Lung (tissue), 12 donors: ENCODE measurements around the gene SIRT2. TPM values are rescaled to one million over a fixed set of nuclear protein-coding genes. Genes with fewer than 3 reads are reported as not detected.

ENCODE experiments used
- ATAC-seq: fragments of 200-7000 bp; cut with Tn5 transposase; one replicate; pipeline ENCODE4 v1.9.1; 2020; ENCODE audit warnings: moderate number of reproducible peaks; ENCODE audit not compliant: insufficient read depth, low FRiP score
- DNase-seq, 3 donors: peaks; one replicate each; pipeline ENCODE4 v3.0.0-alpha.2; 2013 to 2017
- H3K27ac ChIP-seq, 2 donors: one replicate each; pipeline ENCODE4 v1.5.1; 2013; ENCODE audit warnings: mild to moderate bottlenecking in 2 of 2, moderate library complexity in 2 of 2, control low read depth in 1 of 2, inconsistent platforms in 1 of 2, low read depth in 1 of 2, low read length in 1 of 2
- H3K27me3 ChIP-seq, 3 donors: one replicate each; pipeline ENCODE4 v1.5.1; 2013; ENCODE audit warnings: low read length in 2 of 3; ENCODE audit not compliant: control insufficient read depth in 3 of 3, insufficient read depth in 3 of 3
- H3K36me3 ChIP-seq, 4 donors: one replicate each; pipeline ENCODE4 v1.5.1; 2013; ENCODE audit warnings: low read length in 4 of 4, mild to moderate bottlenecking in 1 of 4, moderate library complexity in 1 of 4; ENCODE audit not compliant: control insufficient read depth in 4 of 4, insufficient read depth in 4 of 4
- H3K4me1 ChIP-seq, 5 donors: one replicate each; pipeline ENCODE4 v1.5.1; 2013; ENCODE audit warnings: low read length in 5 of 5, mild to moderate bottlenecking in 2 of 5, moderate library complexity in 1 of 5; ENCODE audit not compliant: control insufficient read depth in 5 of 5, insufficient read depth in 5 of 5
- H3K4me3 ChIP-seq: one replicate; pipeline ENCODE4 v1.5.1; 2013; ENCODE audit warnings: mild to moderate bottlenecking, control low read depth, moderate library complexity
- H3K9ac ChIP-seq, 2 donors: one replicate each; pipeline ENCODE4 v1.5.1; 2013; ENCODE audit warnings: low read length in 2 of 2, control low read depth in 1 of 2; ENCODE audit not compliant: insufficient read depth in 1 of 2
- H3K9me3 ChIP-seq, 4 donors: one replicate each; pipeline ENCODE4 v1.5.1; 2013; ENCODE audit warnings: low read length in 3 of 4, mild to moderate bottlenecking in 1 of 4, moderate library complexity in 1 of 4; ENCODE audit not compliant: control insufficient read depth in 4 of 4, insufficient read depth in 3 of 4
- WGBS, 2 donors: extraction: QIAGEN DNeasy Blood & Tissue Kit; methylation state at CpG; one replicate each; pipeline ENCODE4 v1.1.7; 2013; 5-methylcytosine and 5-hydroxymethylcytosine counted together
- polyA plus RNA-seq, 2 donors: library from polyadenylated mRNA; stranded (reverse); fragments of 200-250 nt; gene quantifications; one replicate each; pipeline ENCODE4 v1.2.1, GENCODE V29; 2013
- total RNA-seq, 2 donors: library from RNA; depleted of rRNA in 1 of 2; stranded (reverse); fragments of >200 nt in 1 of 2; gene quantifications; one replicate each; pipeline ENCODE4 v1.2.1, GENCODE V29; 2014 to 2021
- TF ChIP-seq, protein P1 (sequence below): IDR thresholded peaks from 2 replicates; pipeline ENCODE4 v1.5.1; 2012; ENCODE audit warnings: mild to moderate bottlenecking; ENCODE audit errors: control extremely low read depth, extremely low read depth
- donor health status: control.
- donor health status: control.
- donor health status: Bipolar disorder and iron deficiency.
- donor health status: healthy.
- donor health status: DM: yes; HTN: yes; CAD: no.

The SIRT2 gene
- total and polyA plus RNA-seq, 4 donors: 35.5 to 54.8 (median 48.5) TPM

DNA sequence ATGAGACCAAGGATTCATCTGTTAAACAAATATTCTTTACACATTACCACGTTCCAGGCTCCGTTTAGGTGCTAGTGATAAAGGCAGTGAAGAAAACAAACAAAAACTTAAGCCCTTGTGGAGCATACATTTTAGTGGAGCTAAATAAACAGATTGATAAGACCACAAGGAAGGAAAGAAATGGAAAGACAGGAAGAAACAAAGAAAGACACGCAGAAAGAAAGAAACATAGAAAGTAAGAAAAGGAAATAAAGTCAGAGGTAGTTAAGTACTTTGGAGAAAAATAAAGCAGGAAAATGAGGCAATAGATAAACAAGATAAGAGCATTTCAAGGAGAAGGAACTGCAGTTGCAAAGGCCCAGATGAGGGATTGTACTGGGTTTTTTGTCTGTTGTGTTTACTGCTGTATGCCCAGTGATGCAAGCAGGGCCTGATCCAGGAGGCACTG, 1.3 kb upstream of the SIRT2 start:
- H3K4me1 ChIP-seq: peaks cover 0 to 18% (median 9%) of the 10 kb centered on the region in 5 donors
- peaks cover 0 to 2% (median 0%) of the 10 kb centered on the region in 4 donors for H3K9me3 ChIP-seq
- H3K27ac ChIP-seq: no peak overlapping the region
- H3K27me3 ChIP-seq: no peaks in the 10 kb centered on the region
- H3K9ac ChIP-seq: peak overlapping the region in 1 of 2 donors; percentile 97
- H3K36me3 ChIP-seq: peaks cover 0 to 14% (median 1%) of the 10 kb centered on the region in 4 donors
- no peak overlapping the region for H3K4me3 ChIP-seq
- WGBS, 2 donors: 11 to 24% methylated on average over 3 of the region's 3 CpGs
- no peak for ATAC-seq
- peak in 1 of 3 donors; percentile 53 for DNase-seq
- TF ChIP-seq, protein P1, sequence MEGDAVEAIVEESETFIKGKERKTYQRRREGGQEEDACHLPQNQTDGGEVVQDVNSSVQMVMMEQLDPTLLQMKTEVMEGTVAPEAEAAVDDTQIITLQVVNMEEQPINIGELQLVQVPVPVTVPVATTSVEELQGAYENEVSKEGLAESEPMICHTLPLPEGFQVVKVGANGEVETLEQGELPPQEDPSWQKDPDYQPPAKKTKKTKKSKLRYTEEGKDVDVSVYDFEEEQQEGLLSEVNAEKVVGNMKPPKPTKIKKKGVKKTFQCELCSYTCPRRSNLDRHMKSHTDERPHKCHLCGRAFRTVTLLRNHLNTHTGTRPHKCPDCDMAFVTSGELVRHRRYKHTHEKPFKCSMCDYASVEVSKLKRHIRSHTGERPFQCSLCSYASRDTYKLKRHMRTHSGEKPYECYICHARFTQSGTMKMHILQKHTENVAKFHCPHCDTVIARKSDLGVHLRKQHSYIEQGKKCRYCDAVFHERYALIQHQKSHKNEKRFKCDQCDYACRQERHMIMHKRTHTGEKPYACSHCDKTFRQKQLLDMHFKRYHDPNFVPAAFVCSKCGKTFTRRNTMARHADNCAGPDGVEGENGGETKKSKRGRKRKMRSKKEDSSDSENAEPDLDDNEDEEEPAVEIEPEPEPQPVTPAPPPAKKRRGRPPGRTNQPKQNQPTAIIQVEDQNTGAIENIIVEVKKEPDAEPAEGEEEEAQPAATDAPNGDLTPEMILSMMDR: no peak

DNA sequence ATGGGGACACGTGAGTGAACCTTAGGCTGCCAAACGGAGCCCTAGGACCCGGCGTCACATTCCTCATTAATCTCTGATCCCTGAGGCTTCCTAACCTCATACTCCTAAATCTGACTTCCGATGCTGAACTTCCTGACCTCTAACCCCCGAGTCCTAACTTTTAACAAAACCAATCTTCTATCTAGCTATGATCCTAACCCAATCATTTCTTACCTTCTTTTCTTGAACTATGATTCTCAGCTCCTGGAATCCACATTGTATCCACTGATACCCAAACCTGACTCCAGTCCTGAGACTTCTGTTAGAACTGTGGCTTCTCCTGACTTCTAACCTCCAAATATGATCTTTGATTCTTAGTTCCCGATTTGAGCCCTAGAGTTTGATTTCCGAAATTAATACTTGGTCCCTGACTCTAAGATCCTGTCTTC, 798 bp upstream of the SIRT2 start:
- 2 to 3% methylated on average over 8 of the region's 8 CpGs for WGBS, 2 donors
- no peak for ATAC-seq
- Histone ChIP-seq H3K9ac (peak overlapping the region; percentile 14 to 97), H3K27me3 (no peaks in the 10 kb centered on the region), H3K4me1 (peaks cover 0 to 18% (median 9%) of the 10 kb centered on the region in 5 donors), H3K9me3 (peaks cover 0 to 2% (median 0%) of the 10 kb centered on the region in 4 donors), H3K36me3 (peaks cover 0 to 8% (median 0%) of the 10 kb centered on the region in 4 donors), H3K4me3 (peak overlapping the region; percentile 93), H3K27ac (peak overlapping the region; percentile 95 to 97)
- no peak for DNase-seq
- TF ChIP-seq, protein P1: no peak

DNA sequence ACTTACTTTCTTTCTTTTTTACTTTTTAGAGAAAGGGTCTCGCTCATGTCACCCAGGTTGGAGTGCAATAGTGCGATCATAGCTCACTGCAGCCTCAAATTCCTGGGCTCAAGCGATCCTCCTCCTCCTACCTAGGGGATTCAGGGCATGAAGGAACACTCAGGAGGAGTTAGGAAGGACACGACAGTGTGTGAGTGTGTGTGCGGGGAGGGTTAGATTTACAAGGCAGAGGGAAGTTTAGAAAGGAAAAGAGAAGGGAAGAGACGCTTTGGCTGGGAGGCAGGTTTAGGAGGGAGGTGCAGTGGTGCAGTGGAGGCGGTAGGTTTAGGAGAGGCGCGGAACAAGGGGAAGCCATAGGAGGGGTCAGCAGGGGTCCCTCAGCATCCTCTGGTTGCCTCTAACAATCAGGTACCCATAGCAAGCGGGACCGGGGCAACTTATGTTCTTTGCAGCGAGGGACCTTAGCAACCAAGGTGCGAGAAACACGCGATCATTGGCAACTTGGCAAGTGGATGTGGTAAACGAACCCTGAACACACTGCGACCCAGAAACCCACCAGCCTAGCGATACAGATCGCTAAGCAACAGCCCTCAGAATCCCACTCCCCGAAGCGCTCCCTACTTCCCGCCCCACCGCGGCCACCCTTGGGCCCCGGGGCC, 501 bp downstream of the SIRT2 start:
- peak overlapping the region; percentile 84 to 94 for H3K9ac ChIP-seq
- ATAC-seq (no peak), DNase-seq (peak in 1 of 3 donors; percentile 51)
- peaks cover 0 to 18% (median 9%) of the 10 kb centered on the region in 5 donors for H3K4me1 ChIP-seq
- WGBS, 2 donors: 7 to 9% methylated on average over 25 of the region's 25 CpGs
- TF ChIP-seq, protein P1: no peak
- peak overlapping the region; percentile 57 for H3K4me3 ChIP-seq
- H3K36me3 ChIP-seq: peaks cover 0 to 5% (median 0%) of the 10 kb centered on the region in 4 donors
- peak overlapping the region; percentile 62 to 77 for H3K27ac ChIP-seq
- H3K27me3 ChIP-seq: no peaks in the 10 kb centered on the region
- peaks cover 0 to 2% (median 0%) of the 10 kb centered on the region in 4 donors for H3K9me3 ChIP-seq
